A549 treated with GW870086 at 1 μM for 4 hours (cell line): ENCODE results near the gene HOMER1. TPM values are rescaled to one million over a fixed set of nuclear protein-coding genes. Genes with fewer than 3 reads are reported as not detected.

ENCODE experiments used
- total RNA-seq: library from RNA; stranded (reverse); fragments of 200-300 nt; extraction: Qiagen RNA extraction; gene quantifications from 5 replicates; pipeline ENCODE4 v1.2.3, GENCODE V29; 2022; ENCODE audit warnings: low read depth

HOMER1 gene
- 2.1 to 5.7 TPM (median 5.0 TPM) in 5 replicates for total RNA-seq

GRCh38 chr5:79513704-79514390 lies at the start of gene HOMER1:
HOMER1 (minus strand) TSS chr5:79514134; CDS start chr5:79512774, 1,360 bp downstream.

Other genes with a start within 250 kb of the HOMER1 start
- gene TENT2, start 98.3 kb upstream of the HOMER1 start, total RNA-seq = 16.7 to 23.9 TPM (median 19.5 TPM) in 5 replicates
- 0.08 to 0.28 TPM (median 0.14 TPM) in 4 of 5 replicates, not detected in the other for gene CMYA5, start 175.7 kb upstream of the HOMER1 start, total RNA-seq